Activated CD8-positive, alpha-beta T cell treated with anti-CD3 and anti-CD28 coated beads for 36 hours (primary cell): ENCODE measurements around the gene EPS8L1. TPM values are rescaled to one million over a fixed set of nuclear protein-coding genes. Genes with fewer than 3 reads are reported as not detected.
"Not testable (repeated sequence)": the region's sequence is repeated elsewhere in the genome, so short reads cannot be mapped to it uniquely, and the experiment has no call there.

Experiments used
- ATAC-seq: fragments of 200-7000 bp; cut with Tn5 transposase; one replicate; pipeline ENCODE4 v1.10.0; 2021; ENCODE audit warnings: mild to moderate bottlenecking, moderate library complexity
- CTCF ChIA-PET: fragments of 350-600 bp; sonication (Branson Sonifier 250); formaldehyde crosslinking; loops from one replicate; lab custom pipeline; 2021; ENCODE audit warnings: antibody characterized with exemption; lab: Charles Lee
- POLR2A ChIA-PET: fragments of 350-600 bp; sonication (Branson Sonifier 250); formaldehyde crosslinking; loops from one replicate; lab custom pipeline; 2021; ENCODE audit warnings: antibody characterized with exemption; lab: Charles Lee
- DNase-seq: peaks from one replicate; pipeline ENCODE4 v3.0.0-alpha.2; 2020
- H3K27ac Mint-ChIP-seq: one replicate; pipeline ENCODE4 v1.8.0; 2021; ENCODE audit warnings: mild to moderate bottlenecking, mixed read lengths
- H3K27me3 Mint-ChIP-seq: one replicate; pipeline ENCODE4 v1.8.0; 2021; ENCODE audit warnings: mixed read lengths
- H3K36me3 Mint-ChIP-seq: one replicate; pipeline ENCODE4 v1.8.0; 2021; ENCODE audit warnings: low read depth, mixed read lengths
- H3K4me1 Mint-ChIP-seq: one replicate; pipeline ENCODE4 v1.8.0; 2021; ENCODE audit warnings: low read depth, mixed read lengths
- H3K4me3 Mint-ChIP-seq: one replicate; pipeline ENCODE4 v1.8.0; 2021; ENCODE audit warnings: mild to moderate bottlenecking, moderate library complexity, mixed read lengths
- H3K9me3 Mint-ChIP-seq: one replicate; pipeline ENCODE4 v1.8.0; 2021; ENCODE audit warnings: mixed read lengths
- CTCF ChIP-seq: fragments of 200-600 bp; IDR thresholded peaks from one replicate; pipeline ENCODE4 v1.8.0; 2022; ENCODE audit warnings: antibody characterized with exemption, mild to moderate bottlenecking
- intact Hi-C: fragments of 100-400 bp; cut with micrococcal nuclease; formaldehyde crosslinking; loops from one replicate; pipeline ENCODE4 v1.10.0; 2022
- total RNA-seq, 2 experiments: library from RNA; stranded (reverse); gene quantifications; one replicate each; pipeline ENCODE4 v1.2.3, GENCODE V29; 2021

Gene EPS8L1
- total RNA-seq, 2 experiments from 2014 or later = 2.8 to 3.2 TPM

GRCh38 chr19:55105237-55105636, 29.6 kb downstream of the EPS8L1 start:
- no peak overlapping the region for H3K27ac Mint-ChIP-seq
- intact Hi-C loops = no loop called here
- TF ChIP-seq CTCF = no peak
- ChIA-PET POLR2A (no interaction called here), CTCF (interaction anchor here (1.8 kb wide), 1 partner anchor 17 kb away, joined by 9 read pairs; no protein-coding TSS in a partner anchor)
- peaks cover 36% of the 10 kb centered on the region for H3K36me3 Mint-ChIP-seq
- peaks cover 1% of the 10 kb centered on the region for H3K9me3 Mint-ChIP-seq
- H3K4me3 Mint-ChIP-seq = no peak overlapping the region
- ATAC-seq (no peak), DNase-seq (no peak)
- no peaks in the 10 kb centered on the region for H3K4me1 Mint-ChIP-seq
- H3K27me3 Mint-ChIP-seq = no peaks in the 10 kb centered on the region

DNA sequence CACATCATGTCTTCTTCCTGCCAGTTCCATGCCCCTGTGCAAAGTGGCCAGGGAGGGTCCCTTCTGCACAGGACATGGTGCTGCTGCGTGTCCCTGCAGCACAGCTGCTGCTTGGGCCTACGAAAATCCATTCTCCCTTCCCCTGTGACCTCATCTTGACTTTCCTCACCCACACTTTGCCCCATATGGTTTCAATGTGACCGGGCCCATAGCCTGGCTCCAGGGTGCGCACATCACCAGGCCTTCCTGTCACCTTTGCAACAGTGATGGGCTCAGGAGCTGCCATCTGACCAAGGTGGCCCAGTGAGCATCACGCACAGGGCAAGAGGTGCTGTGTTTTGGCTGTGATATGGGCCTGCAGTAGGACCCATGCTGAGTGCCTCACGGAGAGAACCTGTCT, 30.9 kb downstream of the EPS8L1 start:
- DNase-seq = no peak
- no peak overlapping the region for H3K4me3 Mint-ChIP-seq
- CTCF ChIA-PET = interaction anchor here (1.8 kb wide), 1 partner anchor 18 kb away, joined by 9 read pairs; no protein-coding TSS in a partner anchor
- H3K9me3 Mint-ChIP-seq = peaks cover 1% of the 10 kb centered on the region
- no peaks in the 10 kb centered on the region for H3K27me3 Mint-ChIP-seq
- no peak for TF ChIP-seq CTCF
- H3K4me1 Mint-ChIP-seq = no peaks in the 10 kb centered on the region
- POLR2A ChIA-PET = no interaction called here
- no peak overlapping the region for H3K27ac Mint-ChIP-seq
- ATAC-seq = no peak
- H3K36me3 Mint-ChIP-seq = peaks cover 35% of the 10 kb centered on the region
- intact Hi-C loops = no loop called here

DNA sequence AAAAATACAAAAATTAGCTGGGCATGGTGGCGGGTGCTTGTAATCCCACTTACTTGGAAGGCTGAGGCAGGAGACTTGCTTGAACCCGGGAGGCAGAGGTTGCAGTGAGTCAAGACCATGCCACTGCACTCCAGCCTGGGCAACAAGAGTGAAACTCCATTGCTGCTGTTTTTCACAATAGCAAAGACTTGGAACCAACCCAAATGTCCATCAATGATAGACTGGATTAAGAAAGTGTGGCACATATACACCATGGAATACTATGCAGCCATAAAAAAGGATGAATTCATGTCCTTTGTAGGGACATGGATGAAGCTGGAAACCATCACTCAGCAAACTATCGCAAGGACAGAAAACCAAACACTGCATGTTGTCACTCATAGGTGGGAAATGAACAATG, 31.6 kb downstream of the EPS8L1 start:
- H3K4me3 Mint-ChIP-seq, H3K27me3 Mint-ChIP-seq, POLR2A ChIA-PET, DNase-seq, H3K4me1 Mint-ChIP-seq, H3K9me3 Mint-ChIP-seq, intact Hi-C loops, ATAC-seq, CTCF ChIA-PET, H3K27ac Mint-ChIP-seq: not testable (repeated sequence)
- peaks cover 30% of the 10 kb centered on the region for H3K36me3 Mint-ChIP-seq

- no peak for DNase-seq
- peaks cover 19% of the 10 kb centered on the region for H3K36me3 Mint-ChIP-seq
- H3K4me1 Mint-ChIP-seq = peaks cover 4% of the 10 kb centered on the region
- H3K4me3 Mint-ChIP-seq = no peak overlapping the region
- ChIA-PET CTCF (no interaction called here), POLR2A (no interaction called here)
- H3K27me3 Mint-ChIP-seq = no peaks in the 10 kb centered on the region
- no peak for ATAC-seq
- TF ChIP-seq CTCF = no peak
- H3K9me3 Mint-ChIP-seq = no peaks in the 10 kb centered on the region
- intact Hi-C loops = no loop called here
- no peak overlapping the region for H3K27ac Mint-ChIP-seq
Observed at GRCh38 chr19:55109527-55110291, 34.0 kb downstream of the EPS8L1 start.

GRCh38 chr19:55111238-55111831, 35.7 kb downstream of the EPS8L1 start:
- CTCF ChIA-PET = interaction anchor here (1.8 kb wide), 1 partner anchor 22 kb away, joined by 4 read pairs; no protein-coding TSS in a partner anchor
- H3K4me1 Mint-ChIP-seq = peaks cover 17% of the 10 kb centered on the region
- ATAC-seq = no peak
- no peak for DNase-seq
- POLR2A ChIA-PET = no interaction called here
- no peak overlapping the region for H3K27ac Mint-ChIP-seq
- H3K36me3 Mint-ChIP-seq = peaks cover 20% of the 10 kb centered on the region
- no peaks in the 10 kb centered on the region for H3K27me3 Mint-ChIP-seq
- intact Hi-C loops = no loop called here
- no peak overlapping the region for H3K4me3 Mint-ChIP-seq
- H3K9me3 Mint-ChIP-seq = no peaks in the 10 kb centered on the region
- TF ChIP-seq CTCF = no peak
